Suprapubic skin (tissue), 4 donors: Measurements from ENCODE around the gene COL11A2. TPM values are rescaled to one million over a fixed set of nuclear protein-coding genes. Genes with fewer than 3 reads are reported as not detected.

Source experiments
- DNase-seq, 2 donors: peaks; one replicate each; pipeline ENCODE4 v3.0.0-alpha.2; 2019; ENCODE audit warnings: low spot score in 2 of 2
- H3K27ac ChIP-seq: fragments of 200-600 bp; sonication (generic); one replicate; pipeline ENCODE4 v1.5.1; 2019
- H3K27me3 ChIP-seq: fragments of 200-600 bp; sonication (generic); one replicate; pipeline ENCODE4 v1.5.1; 2019
- H3K36me3 ChIP-seq: fragments of 200-600 bp; sonication (generic); one replicate; pipeline ENCODE4 v1.5.1; 2019
- H3K4me1 ChIP-seq: fragments of 200-600 bp; sonication (generic); one replicate; pipeline ENCODE4 v1.5.1; 2019
- H3K4me3 ChIP-seq: fragments of 200-600 bp; sonication (generic); one replicate; pipeline ENCODE4 v1.5.1; 2019; ENCODE audit warnings: mild to moderate bottlenecking
- H3K9me3 ChIP-seq: fragments of 200-600 bp; sonication (generic); one replicate; pipeline ENCODE4 v1.5.1; 2019
- EP300 ChIP-seq: sonication (generic); formaldehyde crosslinking; IDR thresholded peaks from one replicate; pipeline ENCODE4 v1.6.1; 2017; ENCODE audit warnings: antibody characterized with exemption
- POLR2A ChIP-seq, 2 donors: fragments of 450-650 bp; IDR thresholded peaks; one replicate each; pipeline ENCODE4 v1.6.1; 2017; ENCODE audit warnings: antibody characterized with exemption in 2 of 2, mild to moderate bottlenecking in 2 of 2, moderate library complexity in 2 of 2
- POLR2AphosphoS5 ChIP-seq, 3 donors: sonication (generic); formaldehyde crosslinking; IDR thresholded peaks; one replicate each; pipeline ENCODE4 v1.6.1; 2017; ENCODE audit warnings: antibody characterized with exemption in 3 of 3
- WGBS: methylation state at CpG from one replicate; pipeline ENCODE4 v1.1.5; 2018; 5-methylcytosine and 5-hydroxymethylcytosine counted together
- total RNA-seq, 4 donors: library from RNA; depleted of rRNA; stranded (reverse); fragments of >200 nt; gene quantifications; one replicate each; pipeline ENCODE4 v1.1.0, GENCODE V29; 2016
- TF ChIP-seq, protein P1 (sequence below), 2 donors: fragments of 200-600 bp in 1 of 2; fragments of 450-650 bp in 1 of 2; sonication (generic) in 1 of 2; IDR thresholded peaks; one replicate each; pipeline ENCODE4 v1.5.1; 2016 to 2019; ENCODE audit warnings: antibody characterized with exemption in 2 of 2, mild to moderate bottlenecking in 1 of 2, moderate library complexity in 1 of 2

The COL11A2 gene
- total RNA-seq, 4 donors from 2014 or later, result 0.21 to 0.97 (median 0.40) TPM

GRCh38 chr6:33174784-33175183 is 17.5 kb downstream of the COL11A2 start:
- Histone ChIP-seq H3K36me3 (no peaks in the 10 kb centered on the region), H3K4me3 (no peak overlapping the region), H3K27ac (no peak overlapping the region), H3K9me3 (no peaks in the 10 kb centered on the region), H3K27me3 (no peaks in the 10 kb centered on the region), H3K4me1 (no peaks in the 10 kb centered on the region)
- peak in 1 of 2 donors; percentile 40 for DNase-seq
- 76% methylated on average over 2 of the region's 4 CpGs for WGBS
- no peak for TF ChIP-seq POLR2A (IDR thresholded peaks at IDR 0.05)

GRCh38 chr6:33173535-33174180 is 18.6 kb downstream of the COL11A2 start:
- Histone ChIP-seq H3K36me3 (no peaks in the 10 kb centered on the region), H3K9me3 (no peaks in the 10 kb centered on the region), H3K4me1 (no peaks in the 10 kb centered on the region), H3K27ac (no peak overlapping the region), H3K27me3 (no peaks in the 10 kb centered on the region), H3K4me3 (no peak overlapping the region)
- no peak for DNase-seq
- WGBS, result 68% methylated on average over 11 of the region's 11 CpGs
- TF ChIP-seq, protein P1, sequence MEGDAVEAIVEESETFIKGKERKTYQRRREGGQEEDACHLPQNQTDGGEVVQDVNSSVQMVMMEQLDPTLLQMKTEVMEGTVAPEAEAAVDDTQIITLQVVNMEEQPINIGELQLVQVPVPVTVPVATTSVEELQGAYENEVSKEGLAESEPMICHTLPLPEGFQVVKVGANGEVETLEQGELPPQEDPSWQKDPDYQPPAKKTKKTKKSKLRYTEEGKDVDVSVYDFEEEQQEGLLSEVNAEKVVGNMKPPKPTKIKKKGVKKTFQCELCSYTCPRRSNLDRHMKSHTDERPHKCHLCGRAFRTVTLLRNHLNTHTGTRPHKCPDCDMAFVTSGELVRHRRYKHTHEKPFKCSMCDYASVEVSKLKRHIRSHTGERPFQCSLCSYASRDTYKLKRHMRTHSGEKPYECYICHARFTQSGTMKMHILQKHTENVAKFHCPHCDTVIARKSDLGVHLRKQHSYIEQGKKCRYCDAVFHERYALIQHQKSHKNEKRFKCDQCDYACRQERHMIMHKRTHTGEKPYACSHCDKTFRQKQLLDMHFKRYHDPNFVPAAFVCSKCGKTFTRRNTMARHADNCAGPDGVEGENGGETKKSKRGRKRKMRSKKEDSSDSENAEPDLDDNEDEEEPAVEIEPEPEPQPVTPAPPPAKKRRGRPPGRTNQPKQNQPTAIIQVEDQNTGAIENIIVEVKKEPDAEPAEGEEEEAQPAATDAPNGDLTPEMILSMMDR (IDR thresholded peaks at IDR 0.05), result no peak
- no peak for TF ChIP-seq POLR2AphosphoS5 (IDR thresholded peaks at IDR 0.05)
- no peak for TF ChIP-seq POLR2A (IDR thresholded peaks at IDR 0.05)
- no peak for TF ChIP-seq EP300

DNA sequence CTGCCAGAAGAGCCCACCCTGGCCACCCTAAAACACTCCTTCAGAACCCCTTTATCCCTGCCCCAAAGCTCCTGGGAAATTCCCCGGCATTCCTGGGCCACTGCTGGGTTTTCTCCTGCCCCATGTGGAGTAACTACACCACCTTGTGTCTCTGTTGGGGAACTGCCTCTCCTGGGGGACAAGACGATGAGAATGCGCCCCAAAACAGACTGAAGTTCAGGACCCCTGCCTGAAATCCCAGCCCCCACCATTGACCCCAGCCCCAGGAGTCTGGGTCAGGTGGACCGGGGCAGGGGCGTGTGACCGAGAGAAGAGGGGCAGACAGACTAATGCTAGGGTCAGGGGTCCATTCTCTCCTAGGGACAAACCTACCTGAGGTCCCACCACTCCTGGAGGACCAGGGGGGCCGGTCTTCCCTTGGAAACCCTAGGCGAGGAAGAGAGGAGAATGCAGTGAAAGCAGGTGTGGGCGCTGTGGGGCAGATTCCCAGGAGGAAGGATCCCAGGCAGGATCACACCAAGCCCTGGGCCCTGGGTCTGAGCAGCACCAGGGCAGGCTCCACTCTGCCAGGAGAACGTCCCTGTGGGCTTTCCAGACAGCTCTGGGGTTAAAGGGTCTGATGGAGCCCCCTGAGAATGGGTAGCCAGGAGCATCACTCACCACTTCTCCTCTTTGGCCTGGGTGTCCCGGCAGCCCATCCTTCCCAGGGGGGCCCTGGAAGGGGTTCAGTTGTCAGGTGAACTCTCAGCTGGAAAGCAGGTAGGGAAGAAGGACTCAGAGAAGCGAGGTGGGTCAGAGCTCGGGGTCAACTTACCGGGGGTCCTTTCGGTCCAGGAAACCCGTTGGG is 19.4 kb downstream of the COL11A2 start:
- DNase-seq, result no peak
- WGBS, result 72% methylated on average over 16 of the region's 16 CpGs
- Histone ChIP-seq H3K36me3 (no peaks in the 10 kb centered on the region), H3K27me3 (no peaks in the 10 kb centered on the region), H3K27ac (no peak overlapping the region), H3K4me3 (no peak overlapping the region), H3K9me3 (no peaks in the 10 kb centered on the region), H3K4me1 (no peaks in the 10 kb centered on the region)
- TF ChIP-seq POLR2AphosphoS5 (IDR thresholded peaks at IDR 0.05) (no peak), EP300 (no peak), POLR2A (IDR thresholded peaks at IDR 0.05) (no peak)
- TF ChIP-seq, protein P1 (IDR thresholded peaks at IDR 0.05), result peak; percentile 40 to 62

DNA sequence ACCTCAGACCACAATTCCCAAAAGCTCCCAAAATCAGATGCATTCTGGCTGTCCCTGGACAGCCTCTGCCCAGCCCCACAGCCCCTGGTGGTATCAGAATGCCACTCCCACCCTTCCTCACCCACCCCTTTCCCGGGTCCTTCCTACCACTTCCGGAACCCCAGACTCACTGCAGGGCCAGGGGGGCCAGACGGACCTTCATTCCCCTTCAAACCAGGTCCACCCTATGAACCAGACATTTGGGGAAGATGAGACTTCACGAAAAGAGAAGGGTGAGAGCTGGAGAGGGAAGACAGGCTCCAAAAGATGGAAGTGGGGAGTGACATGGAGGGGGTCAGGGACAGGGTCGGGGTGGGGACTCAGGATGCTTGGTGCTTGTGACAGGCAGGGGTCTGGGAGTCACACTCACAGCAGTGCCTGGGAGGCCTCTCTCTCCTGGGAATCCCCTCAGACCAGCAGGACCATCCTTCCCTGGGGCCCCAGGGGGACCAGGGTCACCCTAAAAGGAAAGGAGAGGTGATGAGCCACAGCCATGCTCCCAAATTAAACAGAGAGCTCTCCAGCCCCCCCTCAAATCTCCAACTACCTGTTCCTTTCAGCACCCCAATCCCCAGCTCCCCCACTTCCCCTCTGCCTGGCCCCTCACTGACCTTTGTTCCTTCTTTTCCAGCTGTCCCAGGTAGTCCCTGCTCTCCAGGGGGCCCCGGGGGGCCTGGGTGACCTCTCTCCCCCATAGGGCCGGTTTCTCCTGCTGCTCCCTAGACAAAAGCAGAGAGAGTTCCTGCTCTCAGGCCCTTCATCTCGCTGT is 20.2 kb downstream of the COL11A2 start:
- WGBS, result 66% methylated on average over 8 of the region's 8 CpGs
- H3K27ac ChIP-seq, result no peak overlapping the region
- no peaks in the 10 kb centered on the region for H3K27me3 ChIP-seq
- no peak overlapping the region for H3K4me3 ChIP-seq
- H3K36me3 ChIP-seq, result no peaks in the 10 kb centered on the region
- DNase-seq, result no peak
- H3K9me3 ChIP-seq, result no peaks in the 10 kb centered on the region
- H3K4me1 ChIP-seq, result no peaks in the 10 kb centered on the region
- TF ChIP-seq, protein P1 (IDR thresholded peaks at IDR 0.05), result no peak
- TF ChIP-seq POLR2AphosphoS5 (IDR thresholded peaks at IDR 0.05), result no peak
- no peak for TF ChIP-seq EP300
- no peak for TF ChIP-seq POLR2A (IDR thresholded peaks at IDR 0.05)

- WGBS, result 79% methylated on average over 11 of the region's 11 CpGs
- H3K36me3 ChIP-seq, result no peaks in the 10 kb centered on the region
- H3K27ac ChIP-seq, result no peak overlapping the region
- no peaks in the 10 kb centered on the region for H3K9me3 ChIP-seq
- H3K4me3 ChIP-seq, result no peak overlapping the region
- no peak for TF ChIP-seq POLR2A (IDR thresholded peaks at IDR 0.05)
- TF ChIP-seq EP300, result no peak
- TF ChIP-seq POLR2AphosphoS5 (IDR thresholded peaks at IDR 0.05), result no peak
- TF ChIP-seq, protein P1 (IDR thresholded peaks at IDR 0.05), result no peak
- no peaks in the 10 kb centered on the region for H3K4me1 ChIP-seq
- H3K27me3 ChIP-seq, result no peaks in the 10 kb centered on the region
- DNase-seq, result no peak
Measured at GRCh38 chr6:33171016-33171879, 21.0 kb downstream of the COL11A2 start.
